ENCODE data around the gene EGFL8. TPM values are rescaled to one million over a fixed set of nuclear protein-coding genes. Genes with fewer than 3 reads are reported as not detected.

EGFL8 gene
- total and polyA plus RNA-seq, 2 of the 8 experiments (the other 6 are each of a cell fraction or from before 2014, with no cell fraction given), result 5.0 to 9.2 TPM

DNA sequence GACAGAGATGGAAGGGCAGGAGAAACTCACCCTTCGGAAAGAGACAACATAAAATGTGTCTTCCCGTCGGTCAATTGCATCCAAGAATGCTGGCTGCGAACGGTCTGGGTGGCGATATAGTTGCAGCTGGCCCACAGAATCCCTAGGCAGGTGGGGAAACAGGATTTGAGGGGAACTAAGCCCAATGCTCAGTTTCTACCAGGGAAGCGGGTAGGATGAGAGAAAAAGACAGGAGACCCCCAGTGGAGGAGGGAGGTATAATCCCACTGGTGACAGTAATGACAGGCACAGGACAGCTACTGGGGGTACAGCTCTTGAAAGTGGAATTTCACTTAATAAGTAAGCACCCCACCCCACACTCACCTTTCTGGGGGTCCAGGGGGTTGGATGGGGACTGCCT is 47.7 kb upstream of the EGFL8 start:
- Histone ChIP-seq H4K91ac (replicated peaks; ENCODE audit: insufficient read length, low read length) (no peak overlapping the region), H4K20me1 (replicated peaks in 1 of 2; ENCODE audit: control insufficient read depth in 1 of 2, insufficient read depth in 2 of 2, low read length in 2 of 2) (peaks cover 4 to 5% of the 10 kb centered on the region in 2 experiments), H2BK120ac (replicated peaks; ENCODE audit: low read depth, low read length) (no peak overlapping the region), H3K4me1 (replicated peaks in 1 of 4; ENCODE audit: control insufficient read depth in 3 of 4, insufficient read depth in 4 of 4, low read length in 3 of 4) (peaks cover 0 to 5% (median under 1%) of the 10 kb centered on the region in 4 experiments; a peak in 3 of 7 replicates), H3K27ac (ENCODE audit: low read depth, low read length) (no peak overlapping the region), H3K23me2 (ENCODE audit: low read depth, low read length) (no peaks in the 10 kb centered on the region), H3K18ac (ENCODE audit: extremely low read depth, low read length) (no peak overlapping the region), H3K79me1 (ENCODE audit: low read depth, low read length) (no peaks in the 10 kb centered on the region), H2BK15ac (ENCODE audit: low read length) (no peak overlapping the region), H3K14ac (ENCODE audit: insufficient read length) (no peak overlapping the region), H3K23ac (ENCODE audit: insufficient read length) (no peak overlapping the region), H3K9ac (replicated peaks in 1 of 4; ENCODE audit: extremely low read depth in 1 of 4, low read depth in 3 of 4, low read length in 3 of 4) (no peak overlapping the region), H2AFZ (ENCODE audit: low read length) (no peak overlapping the region), H2BK5ac (ENCODE audit: low read depth, low read length) (no peak overlapping the region), H2AK5ac (ENCODE audit: low read depth, low read length) (0 out of 2 replicates have a peak overlapping the region, but pooled peaks have one; percentile 24), H3K4ac (replicated peaks; ENCODE audit: insufficient read length, low read depth, low read length) (no peak overlapping the region), H3K36me3 (ENCODE audit: control insufficient read depth in 2 of 4, insufficient read depth in 4 of 4, low read length in 3 of 4) (peaks cover 9 to 30% (median 16%) of the 10 kb centered on the region in 4 experiments; a peak in 6 of 8 replicates), H3K79me2 (ENCODE audit: control insufficient read depth in 1 of 2, insufficient read depth in 2 of 2, low read length in 2 of 2) (no peaks in the 10 kb centered on the region), H2BK20ac (ENCODE audit: low read length) (no peak overlapping the region), H3K56ac (replicated peaks; ENCODE audit: insufficient read length, low read depth, low read length) (no peak overlapping the region), H4K5ac (ENCODE audit: insufficient read length, low read depth, low read length) (no peak overlapping the region), H2BK12ac (ENCODE audit: low read depth, low read length) (no peak overlapping the region), H4K8ac (ENCODE audit: extremely low read depth, insufficient read depth, low read length) (no peak overlapping the region), H3K27me3 (replicated peaks in 1 of 4; ENCODE audit: control insufficient read depth in 3 of 4, extremely low read depth in 1 of 4, insufficient read depth in 3 of 4, low read length in 3 of 4) (no peaks in the 10 kb centered on the region), H3K9me3 (ENCODE audit: insufficient read depth in 2 of 2, low read depth in 1 of 2, low read length in 1 of 2) (no peaks in the 10 kb centered on the region), H3K4me3 (ENCODE audit: extremely low read depth in 1 of 4, insufficient read depth in 2 of 4, low read depth in 3 of 4, low read length in 4 of 4) (no peak overlapping the region), H3K4me2 (ENCODE audit: insufficient read depth in 1 of 2, low read depth in 2 of 2, low read length in 2 of 2) (no peak overlapping the region)
- POLR2A ChIA-PET (ENCODE audit: partially characterized antibody), result interaction anchor here (0.7 to 3.0 kb wide), 6 partner anchors 8 to 79 kb away, joined by 3 to 15 read pairs (median 6); partner anchors contain the start of genes AGPAT1 and PRRT1
- CTCF ChIA-PET (ENCODE audit: partially characterized antibody), result interaction anchor here (0.7 to 6.1 kb wide), 24 partner anchors 8 to 297 kb away, joined by 3 to 76 read pairs (median 10); partner anchors contain the start of genes ATF6B, EGFL8, FKBPL and PBX2
- no peak for FAIRE-seq
- WGBS, 2 experiments (ENCODE audit: extremely low coverage in 1 of 2, insufficient coverage in 1 of 2, insufficient read length in 1 of 2, insufficient replicate concordance in 2 of 2, low coverage in 1 of 2, low lambda C conversion rate in 2 of 2, missing lambda C conversion rate in 1 of 2), result 86% methylated on average over 7 of the region's 7 CpGs; no CpG with 5 or more reads in 1 of the 2 experiments
- DNase-seq (ENCODE audit: low read depth in 1 of 2, low spot score in 2 of 2), result no peak
- TF ChIP-seq RAD21 (IDR thresholded peaks at IDR 0.05 in 1 of 2, conservative IDR thresholded peaks at IDR 0.05 in 1 of 2; ENCODE audit: low read depth in 2 of 2, low read length in 2 of 2) (peak in 1 of 2 experiments; percentile 33; a peak in 2 of 4 replicates), MAFK (IDR thresholded peaks at IDR 0.05; ENCODE audit: low read depth, low read length) (no peak)
- TF ChIP-seq, protein P1, sequence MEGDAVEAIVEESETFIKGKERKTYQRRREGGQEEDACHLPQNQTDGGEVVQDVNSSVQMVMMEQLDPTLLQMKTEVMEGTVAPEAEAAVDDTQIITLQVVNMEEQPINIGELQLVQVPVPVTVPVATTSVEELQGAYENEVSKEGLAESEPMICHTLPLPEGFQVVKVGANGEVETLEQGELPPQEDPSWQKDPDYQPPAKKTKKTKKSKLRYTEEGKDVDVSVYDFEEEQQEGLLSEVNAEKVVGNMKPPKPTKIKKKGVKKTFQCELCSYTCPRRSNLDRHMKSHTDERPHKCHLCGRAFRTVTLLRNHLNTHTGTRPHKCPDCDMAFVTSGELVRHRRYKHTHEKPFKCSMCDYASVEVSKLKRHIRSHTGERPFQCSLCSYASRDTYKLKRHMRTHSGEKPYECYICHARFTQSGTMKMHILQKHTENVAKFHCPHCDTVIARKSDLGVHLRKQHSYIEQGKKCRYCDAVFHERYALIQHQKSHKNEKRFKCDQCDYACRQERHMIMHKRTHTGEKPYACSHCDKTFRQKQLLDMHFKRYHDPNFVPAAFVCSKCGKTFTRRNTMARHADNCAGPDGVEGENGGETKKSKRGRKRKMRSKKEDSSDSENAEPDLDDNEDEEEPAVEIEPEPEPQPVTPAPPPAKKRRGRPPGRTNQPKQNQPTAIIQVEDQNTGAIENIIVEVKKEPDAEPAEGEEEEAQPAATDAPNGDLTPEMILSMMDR (IDR thresholded peaks at IDR 0.05; ENCODE audit: control extremely low read depth in 1 of 3, insufficient read depth in 1 of 3, low read depth in 1 of 3, low read length in 3 of 3), result peak; percentile 33 to 51 (median 50)

All from H1 (cell line).